Dermis lymphatic vessel endothelial cell (primary cell): Measurements from ENCODE around the gene KCNK6. TPM values are rescaled to one million over a fixed set of nuclear protein-coding genes. Genes with fewer than 3 reads are reported as not detected.

Experiments
- total RNA-seq: library from RNA; depleted of rRNA; stranded (reverse); fragments of >200 nt; gene quantifications from 2 replicates; pipeline ENCODE4 v1.2.1, GENCODE V29; 2014

Gene KCNK6
- total RNA-seq, result 4.1 and 6.2 TPM in 2 replicates

GRCh38 chr19:38319421-38320258 lies at the start of gene KCNK6:
Gene KCNK6, plus strand, starts transcription at chr19:38319845. Its CDS starts 106 bp downstream, at chr19:38319951.

GRCh38 chr19:38303517-38304351 lies 15.9 kb upstream of the KCNK6 start, which contains the start of gene C19orf33:
Gene C19orf33, plus strand, starts transcription at chr19:38304251. Its CDS starts 11 bp downstream, at chr19:38304262.

GRCh38 chr19:38315657-38316476 lies 3.8 kb upstream of the KCNK6 start, which contains the start of gene YIF1B:
Gene YIF1B, minus strand, starts transcription at chr19:38315947. Its CDS starts 30 bp downstream, at chr19:38315917.

GRCh38 chr19:38374332-38375097 lies 54.9 kb downstream of the KCNK6 start, which contains the start of gene PSMD8:
Gene PSMD8, plus strand, starts transcription at chr19:38374571. Its CDS starts 31 bp downstream, at chr19:38374602.

Other genes starting within 250 kb of the KCNK6 start
- gene DPF1, start 95.6 kb upstream of the KCNK6 start, total RNA-seq, result under 0.01 and 0.09 TPM in 2 replicates
- 1.0 and 4.7 TPM in 2 replicates for gene PPP1R14A, start 63.5 kb upstream of the KCNK6 start, total RNA-seq
- 14.5 and 52.2 TPM in 2 replicates for gene SPINT2, start 55.3 kb upstream of the KCNK6 start, total RNA-seq
- 3.1 and 7.9 TPM in 2 replicates for gene C19orf33, start 15.6 kb upstream of the KCNK6 start, total RNA-seq
- gene YIF1B, start 3.9 kb upstream of the KCNK6 start, total RNA-seq, result 36.3 and 47.9 TPM in 2 replicates
- 1.5 TPM in 2 replicates for gene CATSPERG, start 16.0 kb downstream of the KCNK6 start, total RNA-seq
- 197 and 198 TPM in 2 replicates for gene PSMD8, start 54.7 kb downstream of the KCNK6 start, total RNA-seq
- gene GGN, start 68.2 kb downstream of the KCNK6 start, total RNA-seq, result 0.11 TPM in 1 of 2 replicates, not detected in the other
- gene SPRED3, start 68.9 kb downstream of the KCNK6 start, total RNA-seq, result 0.22 and 0.26 TPM in 2 replicates
- gene FAM98C, start 83.2 kb downstream of the KCNK6 start, total RNA-seq, result 4.8 and 6.9 TPM in 2 replicates
- not detected in 2 replicates for gene RASGRP4, start 106.4 kb downstream of the KCNK6 start, total RNA-seq
- gene RYR1, start 113.8 kb downstream of the KCNK6 start, total RNA-seq, result under 0.01 and 0.11 TPM in 2 replicates